Measurements from ENCODE around the gene DAGLA. TPM values are rescaled to one million over a fixed set of nuclear protein-coding genes. Genes with fewer than 3 reads are reported as not detected.

The DAGLA gene
- 0.46 and 0.65 TPM in 2 replicates for total RNA-seq

GRCh38 chr11:61679893-61680621 is at the start of gene DAGLA:
TSS of gene DAGLA (plus strand) at chr11:61680391. CDS start at chr11:61720156, 39,765 bp downstream.

GRCh38 chr11:61752117-61752924 is 72.1 kb downstream of the DAGLA start, which contains the start of gene MYRF:
TSS of gene MYRF (plus strand) at chr11:61752636. CDS start at chr11:61752745, 109 bp downstream.

GRCh38 chr11:61792310-61793082 is 112.3 kb downstream of the DAGLA start, which contains the start of the genes FEN1 and TMEM258:
TSS of gene FEN1 (plus strand) at chr11:61792911. CDS start at chr11:61795362, 2,451 bp downstream.
TSS of gene TMEM258 (minus strand) at chr11:61792599. CDS start at chr11:61792558, 41 bp downstream.

Other genes with a start within 250 kb of the DAGLA start
- not detected in 2 replicates for gene LRRC10B, start 171.6 kb upstream of the DAGLA start, total RNA-seq
- gene SYT7, start 99.3 kb upstream of the DAGLA start, total RNA-seq, result under 0.01 and 0.30 TPM in 2 replicates
- gene MYRF, start 72.2 kb downstream of the DAGLA start, total RNA-seq, result 0.91 and 0.97 TPM in 2 replicates
- gene TMEM258, start 112.2 kb downstream of the DAGLA start, total RNA-seq, result 51.5 and 71.1 TPM in 2 replicates
- gene FEN1, start 112.5 kb downstream of the DAGLA start, total RNA-seq, result 45.8 and 52.6 TPM in 2 replicates
- 69.8 and 75.5 TPM in 2 replicates for gene FADS1, start 136.6 kb downstream of the DAGLA start, total RNA-seq
- gene FADS2, start 147.9 kb downstream of the DAGLA start, total RNA-seq, result 173 and 214 TPM in 2 replicates
- 123 and 147 TPM in 2 replicates for gene FADS3, start 211.2 kb downstream of the DAGLA start, total RNA-seq
- 0.32 and 1.1 TPM in 2 replicates for gene RAB3IL1, start 237.2 kb downstream of the DAGLA start, total RNA-seq

Data from epithelial cell of umbilical artery (primary cell).